ENCODE measurements around the gene TMCC1.

DNA sequence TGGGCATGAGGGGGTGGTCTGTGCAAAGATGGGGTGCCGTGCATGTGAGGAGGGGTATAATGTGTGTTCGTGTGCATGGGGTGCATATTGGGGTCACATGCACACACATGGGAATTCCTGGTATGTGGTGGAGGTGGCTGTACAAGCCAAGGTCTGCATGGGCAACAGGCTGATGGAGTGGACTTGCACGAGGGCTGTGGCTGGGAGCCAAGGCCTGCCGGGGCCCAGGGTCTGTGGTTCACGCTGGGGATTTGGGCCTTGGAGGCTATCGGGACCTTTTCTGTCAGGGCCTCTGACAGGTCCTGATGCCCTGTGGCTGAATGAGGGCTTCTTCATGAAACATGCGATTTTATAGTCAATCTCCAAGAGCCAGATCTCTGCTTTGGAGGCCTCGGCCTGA is 277.2 kb downstream of the TMCC1 start:
- no peak for TF ChIP-seq POLR2A (IDR thresholded peaks at IDR 0.05)
- no peak for TF ChIP-seq CTCF (IDR thresholded peaks at IDR 0.05)
